HL-60 (cell line): ENCODE data around the gene CELF1.
A peak's percentile ranks its signal among the peaks of the same experiment; 100 is the strongest.

ENCODE experiments used
- DNase-seq, 2 experiments: peaks; one replicate each; pipeline ENCODE4 v3.0.0-alpha.2; 2010 to 2020; ENCODE audit warnings: low read depth in 1 of 2, low spot score in 1 of 2
- H3K27ac ChIP-seq: fragments of 250-450 bp; sonication (Bioruptor Pico); replicated peaks from 2 replicates; pipeline ENCODE4 v1.5.1; 2020; ENCODE audit warnings: mild to moderate bottlenecking, moderate library complexity
- H3K27me3 ChIP-seq: fragments of 250-450 bp; sonication (Bioruptor Pico); 2 replicates; pipeline ENCODE4 v1.5.1; 2021; ENCODE audit warnings: mild to moderate bottlenecking, moderate library complexity; ENCODE audit not compliant: insufficient read depth, poor library complexity, severe bottlenecking
- H3K4me3 ChIP-seq: replicated peaks from 2 replicates; pipeline ENCODE4 v1.5.1; 2011; ENCODE audit warnings: mild to moderate bottlenecking, control low read depth, low read length; ENCODE audit not compliant: insufficient read depth
- CTCF ChIP-seq: IDR thresholded peaks from one replicate; pipeline ENCODE4 v1.5.1; 2011; ENCODE audit warnings: low read length, control low read depth, inconsistent platforms; ENCODE audit not compliant: insufficient read depth
- GABPA ChIP-seq: IDR thresholded peaks from 2 replicates; pipeline ENCODE4 v1.6.1; 2012; ENCODE audit warnings: low read depth
- POLR2AphosphoS5 ChIP-seq: IDR thresholded peaks from 2 replicates; pipeline ENCODE4 v1.6.1; 2012; ENCODE audit warnings: low read depth
- REST ChIP-seq: IDR thresholded peaks from 2 replicates; pipeline ENCODE4 v1.6.1; 2012; ENCODE audit warnings: low read depth; ENCODE audit not compliant: insufficient replicate concordance
- SPI1 ChIP-seq: IDR thresholded peaks from 2 replicates; pipeline ENCODE4 v1.6.1; 2012; ENCODE audit warnings: low read depth, mild to moderate bottlenecking, borderline replicate concordance

CELF1 gene

GRCh38 chr11:47425611-47426010, 127.3 kb downstream of the CELF1 start:
- Histone ChIP-seq H3K27ac (peak overlapping the region; percentile 99), H3K27me3 (no peaks in the 10 kb centered on the region), H3K4me3 (peak overlapping the region; percentile 97)
- TF ChIP-seq GABPA (no peak), CTCF (no peak)
- no peak for DNase-seq

- Histone ChIP-seq H3K27me3 (no peaks in the 10 kb centered on the region), H3K4me3 (no peak overlapping the region), H3K27ac (no peak overlapping the region)
- DNase-seq, result no peak
- TF ChIP-seq REST (no peak), POLR2AphosphoS5 (no peak), CTCF (no peak), GABPA (no peak), SPI1 (no peak)
These were observed 134.3 kb downstream of the CELF1 start for GRCh38 chr11:47418454-47419259.

- Histone ChIP-seq H3K4me3 (no peak overlapping the region), H3K27ac (no peak overlapping the region), H3K27me3 (no peaks in the 10 kb centered on the region)
- TF ChIP-seq POLR2AphosphoS5, result no peak; the same call in 1 of the 2 replicates
- no peak for TF ChIP-seq SPI1
- TF ChIP-seq GABPA, result no peak
- TF ChIP-seq REST, result no peak
- no peak for TF ChIP-seq CTCF
- DNase-seq, result no peak
These were observed 135.2 kb downstream of the CELF1 start for GRCh38 chr11:47417712-47418111.
